SK-N-SH (cell line): ENCODE data around the gene SNRPF. TPM values are rescaled to one million over a fixed set of nuclear protein-coding genes. Genes with fewer than 3 reads are reported as not detected.
A peak's percentile ranks its signal among the peaks of the same experiment; 100 is the strongest.
"Not testable (repeated sequence)": the region's sequence is repeated elsewhere in the genome, so short reads cannot be mapped to it uniquely, and the experiment has no call there.

Experiments used
- CTCF ChIA-PET: fragments of 300-600, 350-600 bp; formaldehyde crosslinking; extraction: SDS; loops from one replicate; lab custom pipeline; 2021; lab: Yijun Ruan, JAX
- POLR2A ChIA-PET: fragments of 350-600 bp; sonication (Branson Sonifier 250); formaldehyde crosslinking; extraction: SDS; loops from one replicate; lab custom pipeline; 2020; ENCODE audit warnings: antibody characterized with exemption, inconsistent platforms; lab: Yijun Ruan, JAX
- DNase-seq: peaks from one replicate; pipeline ENCODE4 v3.0.0; 2012
- H2AFZ ChIP-seq: fragments of 200-600 bp; sonication (generic); 2 replicates; pipeline ENCODE4 v1.8.1; 2016; ENCODE audit warnings: antibody characterized with exemption, mild to moderate bottlenecking, low read depth
- H3F3A ChIP-seq: fragments of 200-600 bp; sonication (generic); replicated peaks from 2 replicates; pipeline ENCODE3; 2016; ENCODE audit warnings: antibody characterized with exemption, mild to moderate bottlenecking; ENCODE audit not compliant: insufficient read depth
- H3K27ac ChIP-seq, 2 experiments: fragments of 200-500 bp in 1 of 2; fragments of 200-600 bp in 1 of 2; sonication (Bioruptor generic) in 1 of 2; sonication (generic), shearing (Covaris generic) in 1 of 2; 2 replicates each; pipeline versions ENCODE4 v1.5.1 to v1.6.1; 2014 to 2016; ENCODE audit warnings: low read depth in 2 of 2, inconsistent platforms in 1 of 2, low read length in 1 of 2, mild to moderate bottlenecking in 1 of 2, mixed read lengths in 1 of 2
- H3K27me3 ChIP-seq: fragments of 200-600 bp; sonication (generic), shearing (Covaris generic); 2 replicates; pipeline ENCODE4 v1.6.1; 2016; ENCODE audit warnings: mixed run types; ENCODE audit not compliant: insufficient read depth
- H3K36me3 ChIP-seq, 2 experiments: fragments of 200-500 bp in 1 of 2; fragments of 200-600 bp in 1 of 2; sonication (Bioruptor generic) in 1 of 2; sonication (generic) in 1 of 2; replicated peaks in 1 of 2; 2 replicates each; pipeline versions ENCODE3 to v1.5.1; 2014 to 2016; ENCODE audit warnings: low read length in 1 of 2, mild to moderate bottlenecking in 1 of 2; ENCODE audit not compliant: insufficient read depth in 2 of 2, control insufficient read depth in 1 of 2
- H3K4me1 ChIP-seq, 2 experiments: fragments of 200-500 bp in 1 of 2; fragments of 200-600 bp in 1 of 2; sonication (Bioruptor generic) in 1 of 2; sonication (generic), shearing (Covaris generic) in 1 of 2; 2 replicates each; pipeline versions ENCODE4 v1.5.1 to v1.6.1; 2014 to 2016; ENCODE audit warnings: low read depth in 1 of 2, low read length in 1 of 2, mixed run types in 1 of 2; ENCODE audit not compliant: insufficient read depth in 2 of 2, control insufficient read depth in 1 of 2
- H3K4me2 ChIP-seq: fragments of 200-600 bp; sonication (generic), shearing (Covaris generic); 2 replicates; pipeline ENCODE4 v1.6.1; 2017; ENCODE audit warnings: mixed run types
- H3K4me3 ChIP-seq, 2 experiments: fragments of 200-500 bp in 1 of 2; fragments of 200-600 bp in 1 of 2; sonication (Bioruptor generic) in 1 of 2; sonication (generic), shearing (Covaris generic) in 1 of 2; 2 replicates each; pipeline versions ENCODE4 v1.5.1 to v1.8.1; 2014 to 2016; ENCODE audit warnings: low read depth in 2 of 2, inconsistent platforms in 1 of 2, low read length in 1 of 2, mild to moderate bottlenecking in 1 of 2, mixed read lengths in 1 of 2, moderate library complexity in 1 of 2
- H3K79me2 ChIP-seq: fragments of 200-600 bp; sonication (generic); 2 replicates; pipeline ENCODE4 v1.8.1; 2017; ENCODE audit warnings: mild to moderate bottlenecking; ENCODE audit not compliant: insufficient read depth
- H3K9ac ChIP-seq: fragments of 200-600 bp; sonication (generic); 2 replicates; pipeline ENCODE4 v1.6.1; 2017; ENCODE audit warnings: mixed run types
- H3K9me2 ChIP-seq: fragments of 200-600 bp; sonication (generic); 2 replicates; pipeline ENCODE4 v1.6.1; 2017; ENCODE audit warnings: mixed run types
- H3K9me3 ChIP-seq: fragments of 200-600 bp; sonication (generic); 2 replicates; pipeline ENCODE4 v1.6.1; 2017; ENCODE audit warnings: mixed run types, mild to moderate bottlenecking, moderate library complexity
- H4K20me1 ChIP-seq: fragments of 200-600 bp; sonication (generic); 2 replicates; pipeline ENCODE4 v1.6.1; 2017; ENCODE audit warnings: mild to moderate bottlenecking, mixed run types; ENCODE audit not compliant: insufficient read depth
- IRF3 ChIP-seq: fragments of 150-350 bp; IDR thresholded peaks from 2 replicates; pipeline ENCODE4 v1.6.1; 2016; ENCODE audit warnings: mild to moderate bottlenecking, low read depth, low read length
- JUND ChIP-seq: IDR thresholded peaks from 2 replicates; pipeline ENCODE4 v1.4.0; 2012
- POLR2AphosphoS5 ChIP-seq: IDR thresholded peaks from 2 replicates; pipeline ENCODE4 v1.6.1; 2012; ENCODE audit warnings: low read depth, low read length
- RAD21 ChIP-seq: IDR thresholded peaks from 2 replicates; pipeline ENCODE4 v1.6.1; 2012; ENCODE audit warnings: mild to moderate bottlenecking, low read length
- SMC3 ChIP-seq: IDR thresholded peaks from 2 replicates; pipeline ENCODE4 v1.6.1; 2012; ENCODE audit warnings: low read depth, low read length, improper control_type of control experiment
- USF2 ChIP-seq: fragments of 150-350 bp; IDR thresholded peaks from 2 replicates; pipeline ENCODE4 v1.6.1; 2017; ENCODE audit warnings: antibody characterized with exemption, low read length, low read depth, borderline replicate concordance
- YY1 ChIP-seq: IDR thresholded peaks from 2 replicates; pipeline ENCODE4 v1.4.0; 2012; ENCODE audit warnings: low read depth, mild to moderate bottlenecking
- WGBS: methylation state at CpG from one replicate; pipeline ENCODE4 v1.1.6; 2017; ENCODE audit warnings: low lambda C conversion rate; 5-methylcytosine and 5-hydroxymethylcytosine counted together
- polyA plus RNA-seq, 3 experiments: library from polyadenylated mRNA; depleted of rRNA; stranded (reverse); fragments of >200 nt; gene quantifications; 2 replicates each; pipeline ENCODE4 v1.2.3, GENCODE V29; 2012
- TF ChIP-seq, protein P1 (sequence below): IDR thresholded peaks from 2 replicates; pipeline ENCODE4 v1.4.0; 2012; ENCODE audit warnings: low read depth, borderline replicate concordance
- TF ChIP-seq, protein P2 (sequence below): fragments of 200-600 bp; sonication (generic); IDR thresholded peaks from 2 replicates; pipeline ENCODE4 v1.6.1; 2017; ENCODE audit warnings: antibody characterized with exemption, mild to moderate bottlenecking, moderate library complexity

The SNRPF gene
- polyA plus RNA-seq, 1 of the 3 experiments (the other 2 are of a cell fraction) = 62.5 TPM

- H2AFZ ChIP-seq, H3K36me3 ChIP-seq, DNase-seq, H3K9me2 ChIP-seq, H3K79me2 ChIP-seq, POLR2A ChIA-PET, H3K4me1 ChIP-seq, H3K9me3 ChIP-seq, H3K27ac ChIP-seq, H3F3A ChIP-seq, H4K20me1 ChIP-seq, H3K9ac ChIP-seq: not testable (repeated sequence)
- CTCF ChIA-PET = interaction anchor here (1.3 kb wide), 1 partner anchor 267 kb away, joined by 6 read pairs; no protein-coding TSS in a partner anchor
- WGBS = 9% methylated on average over 11 of the region's 12 CpGs
- peaks cover 17% of the 10 kb centered on the region; the same call in 1 of the 2 replicates for H3K27me3 ChIP-seq
- H3K4me2 ChIP-seq = peak overlapping the region; percentile 65
- peak overlapping the region; percentile 26 to 32; a peak in 2 of 4 replicates for H3K4me3 ChIP-seq
- TF ChIP-seq, protein P1, sequence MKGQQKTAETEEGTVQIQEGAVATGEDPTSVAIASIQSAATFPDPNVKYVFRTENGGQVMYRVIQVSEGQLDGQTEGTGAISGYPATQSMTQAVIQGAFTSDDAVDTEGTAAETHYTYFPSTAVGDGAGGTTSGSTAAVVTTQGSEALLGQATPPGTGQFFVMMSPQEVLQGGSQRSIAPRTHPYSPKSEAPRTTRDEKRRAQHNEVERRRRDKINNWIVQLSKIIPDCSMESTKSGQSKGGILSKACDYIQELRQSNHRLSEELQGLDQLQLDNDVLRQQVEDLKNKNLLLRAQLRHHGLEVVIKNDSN = peak; percentile 45; the same call in 1 of the 2 replicates
These were observed 16.3 kb upstream of the SNRPF start for GRCh38 chr12:95842426-95842825.

DNA sequence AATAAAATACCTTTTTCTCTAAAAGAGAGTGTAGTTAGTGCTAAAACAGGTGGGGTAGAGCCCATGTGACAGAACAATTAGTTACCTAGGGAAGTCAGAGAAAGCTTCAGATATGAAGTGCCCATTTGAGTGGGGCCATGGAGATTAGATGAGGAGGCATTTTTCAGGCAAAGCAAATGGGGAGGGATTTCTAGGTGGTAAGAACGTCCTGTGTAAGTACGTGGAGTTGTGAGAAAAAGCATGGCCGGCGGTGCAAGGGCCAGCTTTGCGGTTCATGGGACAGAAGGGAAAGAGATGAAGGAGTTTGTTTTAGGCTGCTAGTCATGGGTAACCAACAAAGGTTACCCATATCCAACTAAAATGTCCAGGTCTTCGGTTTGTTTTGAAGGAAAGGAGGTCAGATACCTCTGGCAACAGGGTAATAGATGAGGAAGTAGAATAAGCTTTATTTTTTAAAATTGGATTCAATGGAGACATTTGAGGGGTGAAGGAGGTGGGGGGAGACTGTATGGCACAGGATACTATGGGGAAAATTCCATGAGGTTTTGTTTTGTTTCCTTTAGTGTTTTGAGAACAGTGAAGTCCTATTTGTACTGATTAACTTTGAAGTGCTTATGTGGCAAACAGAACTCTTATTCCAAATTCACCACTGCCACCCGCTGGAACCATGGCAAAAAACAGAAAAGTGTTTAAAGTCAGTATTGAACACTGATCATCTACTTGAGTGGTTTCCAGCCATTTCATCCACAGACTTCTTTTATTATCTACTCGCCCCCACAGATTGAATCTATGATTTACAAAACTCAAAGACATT lies 10.0 kb upstream of the SNRPF start:
- no peaks in the 10 kb centered on the region for H3K9me3 ChIP-seq
- CTCF ChIA-PET = interaction anchor here (0.6 to 3.4 kb wide), 29 partner anchors 9 to 737 kb away, joined by 3 to 16 read pairs (median 3); no protein-coding TSS in a partner anchor
- POLR2A ChIA-PET = no interaction called here
- H2AFZ ChIP-seq = no peak overlapping the region
- no peak overlapping the region for H3K4me3 ChIP-seq
- no peaks in the 10 kb centered on the region for H3K4me1 ChIP-seq
- TF ChIP-seq USF2 = no peak
- TF ChIP-seq YY1 = no peak
- no peak for TF ChIP-seq IRF3
- peak; percentile 86 for TF ChIP-seq RAD21
- TF ChIP-seq, protein P2, sequence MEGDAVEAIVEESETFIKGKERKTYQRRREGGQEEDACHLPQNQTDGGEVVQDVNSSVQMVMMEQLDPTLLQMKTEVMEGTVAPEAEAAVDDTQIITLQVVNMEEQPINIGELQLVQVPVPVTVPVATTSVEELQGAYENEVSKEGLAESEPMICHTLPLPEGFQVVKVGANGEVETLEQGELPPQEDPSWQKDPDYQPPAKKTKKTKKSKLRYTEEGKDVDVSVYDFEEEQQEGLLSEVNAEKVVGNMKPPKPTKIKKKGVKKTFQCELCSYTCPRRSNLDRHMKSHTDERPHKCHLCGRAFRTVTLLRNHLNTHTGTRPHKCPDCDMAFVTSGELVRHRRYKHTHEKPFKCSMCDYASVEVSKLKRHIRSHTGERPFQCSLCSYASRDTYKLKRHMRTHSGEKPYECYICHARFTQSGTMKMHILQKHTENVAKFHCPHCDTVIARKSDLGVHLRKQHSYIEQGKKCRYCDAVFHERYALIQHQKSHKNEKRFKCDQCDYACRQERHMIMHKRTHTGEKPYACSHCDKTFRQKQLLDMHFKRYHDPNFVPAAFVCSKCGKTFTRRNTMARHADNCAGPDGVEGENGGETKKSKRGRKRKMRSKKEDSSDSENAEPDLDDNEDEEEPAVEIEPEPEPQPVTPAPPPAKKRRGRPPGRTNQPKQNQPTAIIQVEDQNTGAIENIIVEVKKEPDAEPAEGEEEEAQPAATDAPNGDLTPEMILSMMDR = peak; percentile 61
- TF ChIP-seq SMC3 = peak; percentile 57
- no peak for TF ChIP-seq POLR2AphosphoS5
- no peak for TF ChIP-seq JUND
- H3K27me3 ChIP-seq = peaks cover 10% of the 10 kb centered on the region; the same call in 1 of the 2 replicates
- no peaks in the 10 kb centered on the region for H3K79me2 ChIP-seq
- H3K9me2 ChIP-seq = no peaks in the 10 kb centered on the region
- no peak overlapping the region for H3K27ac ChIP-seq
- no peaks in the 10 kb centered on the region for H4K20me1 ChIP-seq
- no peak overlapping the region for H3K4me2 ChIP-seq
- WGBS = 61% methylated on average over 8 of the region's 8 CpGs
- no peaks in the 10 kb centered on the region for H3K36me3 ChIP-seq
- H3K9ac ChIP-seq = no peak overlapping the region
- no peaks in the 10 kb centered on the region for H3F3A ChIP-seq
- DNase-seq = peak; percentile 47
